GM21381 (cell line): Measurements from ENCODE around the gene HIPK1.
"Not testable (repeated sequence)": the region's sequence is repeated elsewhere in the genome, so short reads cannot be mapped to it uniquely, and the experiment has no call there.

Experiments
- ATAC-seq: cut with Tn5 transposase; IDR thresholded peaks from one replicate; pipeline ENCODE4 v1.9.1; 2021; ENCODE audit warnings: mild to moderate bottlenecking, moderate library complexity; ENCODE audit not compliant: unreplicated experiment

HIPK1 gene

DNA sequence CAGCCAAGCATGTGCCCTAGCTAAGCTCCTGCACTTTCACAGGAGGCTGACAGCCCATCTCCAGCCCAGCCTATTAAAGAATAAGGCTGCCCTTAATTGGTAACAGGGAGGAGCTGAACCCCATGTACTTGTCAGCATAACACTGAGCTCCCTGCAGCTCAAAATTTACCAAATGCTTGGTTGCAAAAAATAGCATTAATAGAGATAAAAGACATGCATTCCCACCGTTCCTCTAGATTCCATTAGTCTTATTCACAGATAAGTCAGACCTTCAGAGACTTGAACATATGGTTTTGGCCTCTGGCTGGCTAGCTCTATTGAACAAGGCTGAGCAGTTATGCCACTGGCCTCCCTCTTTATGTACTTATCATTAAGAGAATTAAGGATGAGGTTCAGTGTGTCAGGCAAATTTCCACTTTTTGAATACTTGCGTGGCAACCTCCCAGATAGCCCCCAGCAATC, 79.4 kb downstream of the HIPK1 start:
- no peak for ATAC-seq

DNA sequence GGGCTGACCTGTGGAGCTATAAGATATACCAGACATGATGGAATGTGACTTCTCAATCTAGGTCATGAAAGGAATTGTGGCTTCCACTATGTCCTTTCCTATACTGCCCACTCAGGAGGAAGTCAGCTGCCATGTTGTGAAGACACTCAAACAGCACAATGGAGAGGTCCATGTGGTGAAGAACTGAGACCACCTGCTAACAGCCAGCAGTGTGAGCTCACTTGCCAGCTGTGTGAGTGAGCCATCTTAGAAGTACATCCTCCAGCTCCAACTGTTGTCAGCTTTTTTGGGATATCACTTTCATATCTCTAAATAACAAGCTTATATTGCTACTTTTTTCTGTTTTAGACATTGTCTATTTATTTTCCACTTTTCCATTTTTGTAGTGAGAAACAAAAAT, 79.9 kb downstream of the HIPK1 start:
- ATAC-seq, result no peak

- ATAC-seq, result no peak
Measured at GRCh38 chr1:114009393-114009792, 80.3 kb downstream of the HIPK1 start.

- ATAC-seq, result no peak
Measured at GRCh38 chr1:114010433-114011184, 81.5 kb downstream of the HIPK1 start.

DNA sequence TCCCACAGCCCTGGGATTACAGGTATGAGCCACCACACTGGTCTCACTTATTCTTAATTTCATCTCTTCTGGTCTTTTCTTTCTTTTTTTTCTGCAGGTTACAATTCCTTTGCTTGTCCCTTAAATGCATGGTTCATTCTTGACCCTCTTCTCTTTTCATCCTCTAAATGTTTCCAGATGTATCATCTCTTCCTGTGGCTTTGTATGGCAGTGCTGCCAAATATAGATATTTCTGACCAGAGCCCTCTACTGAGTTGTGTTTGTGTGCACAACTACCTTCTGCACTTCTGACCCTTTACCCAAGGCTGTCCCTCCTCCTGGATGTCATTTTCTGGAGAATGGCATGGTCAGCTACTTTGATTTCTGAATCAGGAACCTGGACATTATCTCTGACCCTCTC, 82.7 kb downstream of the HIPK1 start:
- ATAC-seq, result no peak

DNA sequence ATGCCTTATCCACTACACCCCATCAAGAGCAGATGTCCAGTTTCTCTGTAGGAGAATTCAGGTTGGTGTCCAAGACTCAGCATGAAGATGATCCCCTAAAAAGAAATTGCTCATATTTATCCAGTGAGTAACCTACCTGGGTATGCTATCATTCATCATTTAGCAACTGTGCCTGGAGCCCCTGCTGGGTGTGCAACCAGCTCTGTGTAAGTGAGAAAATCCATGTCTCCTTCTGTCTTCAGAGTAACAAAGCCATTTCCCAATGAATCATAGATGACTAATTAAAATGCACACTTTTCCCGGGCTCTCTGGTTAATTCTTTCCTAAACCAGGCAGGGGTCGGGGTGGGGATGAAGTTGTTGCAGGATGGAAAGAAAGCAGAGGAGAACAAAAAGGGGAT, 86.0 kb downstream of the HIPK1 start:
- ATAC-seq, result no peak

GRCh38 chr1:114019724-114020123, 90.6 kb downstream of the HIPK1 start:
- not testable (repeated sequence) for ATAC-seq

- no peak for ATAC-seq
Measured at GRCh38 chr1:114021665-114022099, 92.6 kb downstream of the HIPK1 start.

- no peak for ATAC-seq
Measured at GRCh38 chr1:114022877-114023276, 93.8 kb downstream of the HIPK1 start.

DNA sequence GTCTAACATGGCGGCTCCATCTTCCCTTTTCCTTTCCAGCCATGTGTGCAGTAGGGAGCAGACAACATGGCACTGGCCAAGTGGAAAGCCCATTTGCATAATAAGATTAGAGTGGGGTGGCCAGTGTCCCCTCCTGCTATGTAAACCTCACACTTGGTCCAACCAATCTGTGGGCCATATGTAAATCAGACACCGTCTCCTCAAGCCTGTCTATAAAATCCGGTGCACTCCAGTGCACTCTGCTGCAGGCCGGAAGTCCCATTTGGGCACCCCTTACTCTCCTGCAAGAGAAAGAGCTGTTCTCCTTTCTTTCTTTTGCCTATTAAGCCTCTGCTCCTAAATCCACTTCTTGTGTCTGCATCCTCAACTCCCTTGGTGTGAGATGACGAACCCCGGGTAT, 94.3 kb downstream of the HIPK1 start:
- no peak for ATAC-seq

- no peak for ATAC-seq
Measured at GRCh38 chr1:114024049-114024448, 94.9 kb downstream of the HIPK1 start.

DNA sequence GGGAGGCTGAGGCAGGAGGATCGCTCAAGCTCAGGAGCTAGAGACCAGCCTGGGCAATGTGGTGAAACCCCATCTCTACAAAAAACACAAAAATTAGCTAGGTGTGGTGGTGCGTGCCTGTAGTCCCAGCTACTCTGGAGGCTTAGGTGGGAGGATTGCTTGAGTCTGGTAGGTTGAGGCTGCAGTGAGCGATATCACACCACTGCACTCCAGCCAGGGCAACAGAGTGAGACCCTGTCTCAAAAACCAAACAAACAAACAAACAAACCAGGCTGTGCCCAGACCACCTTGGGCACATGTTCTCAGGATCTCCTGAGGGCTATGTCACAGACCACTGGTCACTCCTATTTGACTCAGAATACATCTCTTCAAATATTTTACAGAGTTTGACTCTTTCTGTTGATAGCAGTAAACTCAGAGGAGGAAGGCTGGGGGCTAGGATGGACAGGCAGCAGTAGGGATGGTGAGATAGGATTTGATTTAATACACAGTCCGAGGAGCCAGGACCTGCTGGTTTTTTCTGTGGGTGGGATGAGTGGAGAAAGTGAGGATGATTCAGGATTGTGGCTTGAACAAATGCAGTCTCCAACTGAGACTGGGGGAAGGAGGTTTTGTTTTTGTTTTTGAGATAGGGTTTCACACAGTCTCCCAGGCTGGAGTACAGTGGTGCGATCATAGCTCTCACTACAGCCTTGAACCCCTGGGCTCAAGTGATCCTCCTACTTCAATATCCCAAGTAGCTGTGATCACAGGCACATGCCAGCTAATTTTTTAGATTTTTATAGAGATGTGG, 96.7 kb downstream of the HIPK1 start:
- ATAC-seq, result no peak

DNA sequence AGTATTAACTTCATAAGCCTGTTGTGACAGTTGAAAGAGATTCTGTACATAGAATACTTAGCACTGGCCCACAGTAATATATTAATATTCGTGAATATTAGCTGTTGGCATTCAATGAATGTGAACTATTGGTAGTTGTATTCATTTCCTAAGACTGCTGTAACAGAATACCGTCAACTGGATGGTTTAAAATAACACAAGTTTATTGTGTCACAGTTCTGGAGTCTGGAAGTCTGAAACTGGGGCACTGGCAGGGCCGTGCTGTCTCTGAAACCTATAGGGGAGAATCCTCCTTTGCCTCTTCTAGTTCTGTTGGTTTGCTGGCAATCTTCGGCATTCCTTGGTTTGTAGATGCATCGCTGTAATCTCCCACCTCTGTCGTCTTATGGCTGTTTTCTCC, 97.7 kb downstream of the HIPK1 start:
- no peak for ATAC-seq
